ENCODE measurements around the gene WDR31.

DNA sequence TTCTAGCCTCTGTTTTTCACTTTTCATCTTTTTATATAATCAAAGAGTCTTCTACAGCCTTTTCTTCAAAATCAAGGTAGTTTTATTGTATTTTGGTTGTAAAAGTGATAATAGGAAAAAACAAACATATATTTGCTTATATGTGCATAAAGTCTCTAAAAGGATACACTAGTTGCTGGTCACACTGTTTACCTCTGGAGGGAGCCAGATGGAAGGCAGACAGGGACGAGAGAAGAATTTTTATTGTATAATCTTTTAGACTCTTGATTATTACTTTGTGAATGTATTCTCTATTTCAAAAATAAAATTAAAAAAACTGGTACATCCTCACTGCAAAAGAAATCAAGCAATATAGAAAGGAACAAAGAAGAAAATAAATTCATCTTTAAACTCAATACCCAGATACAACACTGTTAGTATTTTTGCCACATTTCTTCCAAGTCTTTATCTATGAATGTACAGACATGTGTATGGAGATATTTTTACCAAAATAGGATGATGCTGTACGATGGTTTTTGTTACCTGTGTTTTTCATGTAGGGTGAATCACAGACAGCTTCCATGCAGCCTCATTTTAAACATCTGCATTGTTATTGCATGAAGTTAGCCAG is 30.8 kb downstream of the WDR31 start:
- TF ChIP-seq ZNF174 (tag by site-specific recombination; IDR thresholded peaks at IDR 0.05), result no peak
- TF ChIP-seq, protein P1, sequence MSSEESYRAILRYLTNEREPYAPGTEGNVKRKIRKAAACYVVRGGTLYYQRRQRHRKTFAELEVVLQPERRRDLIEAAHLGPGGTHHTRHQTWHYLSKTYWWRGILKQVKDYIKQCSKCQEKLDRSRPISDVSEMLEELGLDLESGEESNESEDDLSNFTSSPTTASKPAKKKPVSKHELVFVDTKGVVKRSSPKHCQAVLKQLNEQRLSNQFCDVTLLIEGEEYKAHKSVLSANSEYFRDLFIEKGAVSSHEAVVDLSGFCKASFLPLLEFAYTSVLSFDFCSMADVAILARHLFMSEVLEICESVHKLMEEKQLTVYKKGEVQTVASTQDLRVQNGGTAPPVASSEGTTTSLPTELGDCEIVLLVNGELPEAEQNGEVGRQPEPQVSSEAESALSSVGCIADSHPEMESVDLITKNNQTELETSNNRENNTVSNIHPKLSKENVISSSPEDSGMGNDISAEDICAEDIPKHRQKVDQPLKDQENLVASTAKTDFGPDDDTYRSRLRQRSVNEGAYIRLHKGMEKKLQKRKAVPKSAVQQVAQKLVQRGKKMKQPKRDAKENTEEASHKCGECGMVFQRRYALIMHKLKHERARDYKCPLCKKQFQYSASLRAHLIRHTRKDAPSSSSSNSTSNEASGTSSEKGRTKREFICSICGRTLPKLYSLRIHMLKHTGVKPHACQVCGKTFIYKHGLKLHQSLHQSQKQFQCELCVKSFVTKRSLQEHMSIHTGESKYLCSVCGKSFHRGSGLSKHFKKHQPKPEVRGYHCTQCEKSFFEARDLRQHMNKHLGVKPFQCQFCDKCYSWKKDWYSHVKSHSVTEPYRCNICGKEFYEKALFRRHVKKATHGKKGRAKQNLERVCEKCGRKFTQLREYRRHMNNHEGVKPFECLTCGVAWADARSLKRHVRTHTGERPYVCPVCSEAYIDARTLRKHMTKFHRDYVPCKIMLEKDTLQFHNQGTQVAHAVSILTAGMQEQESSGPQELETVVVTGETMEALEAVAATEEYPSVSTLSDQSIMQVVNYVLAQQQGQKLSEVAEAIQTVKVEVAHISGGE (tag by site-specific recombination; conservative IDR thresholded peaks at IDR 0.05; ENCODE audit: low read depth), result no peak
- TF ChIP-seq, protein P2, sequence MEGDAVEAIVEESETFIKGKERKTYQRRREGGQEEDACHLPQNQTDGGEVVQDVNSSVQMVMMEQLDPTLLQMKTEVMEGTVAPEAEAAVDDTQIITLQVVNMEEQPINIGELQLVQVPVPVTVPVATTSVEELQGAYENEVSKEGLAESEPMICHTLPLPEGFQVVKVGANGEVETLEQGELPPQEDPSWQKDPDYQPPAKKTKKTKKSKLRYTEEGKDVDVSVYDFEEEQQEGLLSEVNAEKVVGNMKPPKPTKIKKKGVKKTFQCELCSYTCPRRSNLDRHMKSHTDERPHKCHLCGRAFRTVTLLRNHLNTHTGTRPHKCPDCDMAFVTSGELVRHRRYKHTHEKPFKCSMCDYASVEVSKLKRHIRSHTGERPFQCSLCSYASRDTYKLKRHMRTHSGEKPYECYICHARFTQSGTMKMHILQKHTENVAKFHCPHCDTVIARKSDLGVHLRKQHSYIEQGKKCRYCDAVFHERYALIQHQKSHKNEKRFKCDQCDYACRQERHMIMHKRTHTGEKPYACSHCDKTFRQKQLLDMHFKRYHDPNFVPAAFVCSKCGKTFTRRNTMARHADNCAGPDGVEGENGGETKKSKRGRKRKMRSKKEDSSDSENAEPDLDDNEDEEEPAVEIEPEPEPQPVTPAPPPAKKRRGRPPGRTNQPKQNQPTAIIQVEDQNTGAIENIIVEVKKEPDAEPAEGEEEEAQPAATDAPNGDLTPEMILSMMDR (tag by site-specific recombination; IDR thresholded peaks at IDR 0.05), result no peak; the same call in 1 of the 2 replicates
- no peak for TF ChIP-seq MZF1 (tag by site-specific recombination; IDR thresholded peaks at IDR 0.05; ENCODE audit: borderline replicate concordance)
- TF ChIP-seq HOXA7 (CRISPR knock-in tag; IDR thresholded peaks at IDR 0.05; ENCODE audit: borderline replicate concordance), result no peak
- no peak for TF ChIP-seq ZFP37 (tag by site-specific recombination; IDR thresholded peaks at IDR 0.05)
- TF ChIP-seq ZNF555 (tag by site-specific recombination; conservative IDR thresholded peaks at IDR 0.05), result no peak
- TF ChIP-seq, protein P3, sequence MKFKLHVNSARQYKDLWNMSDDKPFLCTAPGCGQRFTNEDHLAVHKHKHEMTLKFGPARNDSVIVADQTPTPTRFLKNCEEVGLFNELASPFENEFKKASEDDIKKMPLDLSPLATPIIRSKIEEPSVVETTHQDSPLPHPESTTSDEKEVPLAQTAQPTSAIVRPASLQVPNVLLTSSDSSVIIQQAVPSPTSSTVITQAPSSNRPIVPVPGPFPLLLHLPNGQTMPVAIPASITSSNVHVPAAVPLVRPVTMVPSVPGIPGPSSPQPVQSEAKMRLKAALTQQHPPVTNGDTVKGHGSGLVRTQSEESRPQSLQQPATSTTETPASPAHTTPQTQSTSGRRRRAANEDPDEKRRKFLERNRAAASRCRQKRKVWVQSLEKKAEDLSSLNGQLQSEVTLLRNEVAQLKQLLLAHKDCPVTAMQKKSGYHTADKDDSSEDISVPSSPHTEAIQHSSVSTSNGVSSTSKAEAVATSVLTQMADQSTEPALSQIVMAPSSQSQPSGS (tag by site-specific recombination; IDR thresholded peaks at IDR 0.05; ENCODE audit: low read depth), result no peak
- no peak for TF ChIP-seq ZNF10 (tag by site-specific recombination; IDR thresholded peaks at IDR 0.05)
- no peak for TF ChIP-seq ZNF366 (tag by site-specific recombination; conservative IDR thresholded peaks at IDR 0.05)
- TF ChIP-seq SP2 (tag by site-specific recombination; IDR thresholded peaks at IDR 0.05), result no peak

Data from HEK293 (cell line).